Measurements from ENCODE around the gene TSHZ3.

- TF ChIP-seq POLR2A (IDR thresholded peaks at IDR 0.05; ENCODE audit: insufficient read depth in 1 of 2, low read depth in 2 of 2, low read length in 2 of 2) (no peak), SUZ12 (IDR thresholded peaks at IDR 0.05; ENCODE audit: low read depth, low read length) (no peak), ZMAT5 (CRISPR knock-in tag; IDR thresholded peaks at IDR 0.05; ENCODE audit: borderline replicate concordance, low read depth) (no peak), CTCF (CRISPR knock-in tag; IDR thresholded peaks at IDR 0.05) (no peak)
Measured at GRCh38 chr19:31257025-31257424, 92.2 kb downstream of the TSHZ3 start.

All from HepG2 (cell line).